HL-60 (cell line): Measurements from ENCODE around the gene TBX10.

Experiments
- GABPA ChIP-seq: IDR thresholded peaks from 2 replicates; pipeline ENCODE4 v1.6.1; 2012; ENCODE audit warnings: low read depth
- POLR2AphosphoS5 ChIP-seq: IDR thresholded peaks from 2 replicates; pipeline ENCODE4 v1.6.1; 2012; ENCODE audit warnings: low read depth
- SPI1 ChIP-seq: IDR thresholded peaks from 2 replicates; pipeline ENCODE4 v1.6.1; 2012; ENCODE audit warnings: low read depth, mild to moderate bottlenecking, borderline replicate concordance
- TF ChIP-seq, protein P1 (sequence below): IDR thresholded peaks from one replicate; pipeline ENCODE4 v1.5.1; 2011; ENCODE audit warnings: low read length, control low read depth, inconsistent platforms; ENCODE audit not compliant: insufficient read depth
- TF ChIP-seq, protein P2 (sequence below): IDR thresholded peaks from 2 replicates; pipeline ENCODE4 v1.6.1; 2012; ENCODE audit warnings: low read depth; ENCODE audit not compliant: insufficient replicate concordance

DNA sequence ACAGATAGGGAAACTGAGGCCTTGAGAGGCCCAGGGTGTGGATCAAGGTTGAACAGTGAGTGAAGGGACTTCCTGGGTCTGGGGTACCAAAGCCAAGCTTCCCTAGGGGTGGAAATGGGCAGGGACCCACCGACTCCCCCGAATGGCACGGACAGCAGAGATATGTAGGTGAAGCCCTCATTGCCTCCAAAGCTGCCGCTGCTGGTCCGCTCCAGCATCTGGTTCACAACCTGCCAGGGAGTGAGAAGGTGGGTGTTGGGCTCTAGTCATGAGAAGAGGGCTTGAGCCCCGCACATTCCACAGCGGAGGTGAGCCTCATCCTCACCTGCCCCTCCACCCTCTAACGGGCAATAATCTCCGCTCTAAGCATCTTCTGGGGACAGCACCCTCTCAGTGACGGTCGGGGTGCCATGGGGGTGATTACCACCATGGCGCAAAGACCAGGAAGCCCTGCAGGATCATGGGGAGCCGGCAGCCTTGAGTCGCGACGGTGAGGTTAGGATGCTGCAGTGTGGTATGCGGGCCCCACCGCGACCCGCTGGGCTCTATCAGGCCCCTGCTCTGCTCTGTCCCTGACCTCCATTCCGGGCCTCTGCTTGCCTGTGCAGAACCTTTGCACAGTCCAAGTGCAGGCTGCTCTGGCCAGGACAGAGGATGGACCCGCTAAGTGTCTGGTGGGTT, 24.1 kb upstream of the TBX10 start:
- TF ChIP-seq, protein P1, sequence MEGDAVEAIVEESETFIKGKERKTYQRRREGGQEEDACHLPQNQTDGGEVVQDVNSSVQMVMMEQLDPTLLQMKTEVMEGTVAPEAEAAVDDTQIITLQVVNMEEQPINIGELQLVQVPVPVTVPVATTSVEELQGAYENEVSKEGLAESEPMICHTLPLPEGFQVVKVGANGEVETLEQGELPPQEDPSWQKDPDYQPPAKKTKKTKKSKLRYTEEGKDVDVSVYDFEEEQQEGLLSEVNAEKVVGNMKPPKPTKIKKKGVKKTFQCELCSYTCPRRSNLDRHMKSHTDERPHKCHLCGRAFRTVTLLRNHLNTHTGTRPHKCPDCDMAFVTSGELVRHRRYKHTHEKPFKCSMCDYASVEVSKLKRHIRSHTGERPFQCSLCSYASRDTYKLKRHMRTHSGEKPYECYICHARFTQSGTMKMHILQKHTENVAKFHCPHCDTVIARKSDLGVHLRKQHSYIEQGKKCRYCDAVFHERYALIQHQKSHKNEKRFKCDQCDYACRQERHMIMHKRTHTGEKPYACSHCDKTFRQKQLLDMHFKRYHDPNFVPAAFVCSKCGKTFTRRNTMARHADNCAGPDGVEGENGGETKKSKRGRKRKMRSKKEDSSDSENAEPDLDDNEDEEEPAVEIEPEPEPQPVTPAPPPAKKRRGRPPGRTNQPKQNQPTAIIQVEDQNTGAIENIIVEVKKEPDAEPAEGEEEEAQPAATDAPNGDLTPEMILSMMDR: no peak
- TF ChIP-seq GABPA (no peak), POLR2AphosphoS5 (no peak), SPI1 (no peak)
- TF ChIP-seq, protein P2, sequence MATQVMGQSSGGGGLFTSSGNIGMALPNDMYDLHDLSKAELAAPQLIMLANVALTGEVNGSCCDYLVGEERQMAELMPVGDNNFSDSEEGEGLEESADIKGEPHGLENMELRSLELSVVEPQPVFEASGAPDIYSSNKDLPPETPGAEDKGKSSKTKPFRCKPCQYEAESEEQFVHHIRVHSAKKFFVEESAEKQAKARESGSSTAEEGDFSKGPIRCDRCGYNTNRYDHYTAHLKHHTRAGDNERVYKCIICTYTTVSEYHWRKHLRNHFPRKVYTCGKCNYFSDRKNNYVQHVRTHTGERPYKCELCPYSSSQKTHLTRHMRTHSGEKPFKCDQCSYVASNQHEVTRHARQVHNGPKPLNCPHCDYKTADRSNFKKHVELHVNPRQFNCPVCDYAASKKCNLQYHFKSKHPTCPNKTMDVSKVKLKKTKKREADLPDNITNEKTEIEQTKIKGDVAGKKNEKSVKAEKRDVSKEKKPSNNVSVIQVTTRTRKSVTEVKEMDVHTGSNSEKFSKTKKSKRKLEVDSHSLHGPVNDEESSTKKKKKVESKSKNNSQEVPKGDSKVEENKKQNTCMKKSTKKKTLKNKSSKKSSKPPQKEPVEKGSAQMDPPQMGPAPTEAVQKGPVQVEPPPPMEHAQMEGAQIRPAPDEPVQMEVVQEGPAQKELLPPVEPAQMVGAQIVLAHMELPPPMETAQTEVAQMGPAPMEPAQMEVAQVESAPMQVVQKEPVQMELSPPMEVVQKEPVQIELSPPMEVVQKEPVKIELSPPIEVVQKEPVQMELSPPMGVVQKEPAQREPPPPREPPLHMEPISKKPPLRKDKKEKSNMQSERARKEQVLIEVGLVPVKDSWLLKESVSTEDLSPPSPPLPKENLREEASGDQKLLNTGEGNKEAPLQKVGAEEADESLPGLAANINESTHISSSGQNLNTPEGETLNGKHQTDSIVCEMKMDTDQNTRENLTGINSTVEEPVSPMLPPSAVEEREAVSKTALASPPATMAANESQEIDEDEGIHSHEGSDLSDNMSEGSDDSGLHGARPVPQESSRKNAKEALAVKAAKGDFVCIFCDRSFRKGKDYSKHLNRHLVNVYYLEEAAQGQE: no peak
